Mesendoderm (in vitro differentiated cells): ENCODE results near the gene AFF2. TPM values are rescaled to one million over a fixed set of nuclear protein-coding genes. Genes with fewer than 3 reads are reported as not detected.
A peak's percentile ranks its signal among the peaks of the same experiment; 100 is the strongest.

Experiments
- DNase-seq: peaks from one replicate; pipeline ENCODE4 v3.0.0; 2013
- H2AK5ac ChIP-seq: 2 replicates; pipeline ENCODE4 v1.6.1; 2013; ENCODE audit warnings: low read length, inconsistent platforms
- H2BK120ac ChIP-seq: 2 replicates; pipeline ENCODE4 v1.6.1; 2013; ENCODE audit warnings: low read depth, mild to moderate bottlenecking, low read length, moderate library complexity, mixed read lengths
- H2BK15ac ChIP-seq: replicated peaks from 2 replicates; pipeline ENCODE4 v1.6.1; 2013; ENCODE audit warnings: low read depth, mild to moderate bottlenecking, moderate library complexity
- H2BK5ac ChIP-seq: 2 replicates; pipeline ENCODE4 v1.6.1; 2013; ENCODE audit warnings: low read length, inconsistent platforms
- H3K18ac ChIP-seq: 2 replicates; pipeline ENCODE4 v1.6.1; 2013; ENCODE audit warnings: mild to moderate bottlenecking, low read length, mixed read lengths
- H3K23ac ChIP-seq: one replicate; pipeline ENCODE4 v1.6.1; 2013; ENCODE audit warnings: low read length
- H3K27ac ChIP-seq: 2 replicates; pipeline ENCODE4 v1.5.1; 2013; ENCODE audit warnings: low read depth, mild to moderate bottlenecking, inconsistent platforms, low read length, moderate library complexity
- H3K27me3 ChIP-seq: 2 replicates; pipeline ENCODE4 v1.6.1; 2013; ENCODE audit warnings: low read length, control low read depth, mild to moderate bottlenecking, inconsistent platforms; ENCODE audit not compliant: insufficient read depth, poor library complexity
- H3K36me3 ChIP-seq: 2 replicates; pipeline ENCODE4 v1.6.1; 2013; ENCODE audit warnings: low read length, inconsistent platforms; ENCODE audit not compliant: control insufficient read depth, insufficient read depth
- H3K4ac ChIP-seq: one replicate; pipeline ENCODE4 v1.6.1; 2013; ENCODE audit warnings: low read depth, mild to moderate bottlenecking, low read length, moderate library complexity
- H3K4me1 ChIP-seq: 2 replicates; pipeline ENCODE4 v1.6.1; 2013; ENCODE audit warnings: low read depth, low read length, inconsistent platforms; ENCODE audit not compliant: control insufficient read depth
- H3K4me2 ChIP-seq: 2 replicates; pipeline ENCODE4 v1.6.1; 2013; ENCODE audit warnings: low read length
- H3K4me3 ChIP-seq: 2 replicates; pipeline ENCODE4 v1.5.1; 2013; ENCODE audit warnings: mild to moderate bottlenecking, low read length
- H3K56ac ChIP-seq: one replicate; pipeline ENCODE4 v1.6.1; 2013; ENCODE audit warnings: low read length
- H3K79me1 ChIP-seq: 2 replicates; pipeline ENCODE4 v1.6.1; 2013; ENCODE audit warnings: low read length, inconsistent platforms
- H3K79me2 ChIP-seq: 2 replicates; pipeline ENCODE4 v1.6.1; 2013; ENCODE audit warnings: mild to moderate bottlenecking, low read length; ENCODE audit not compliant: control insufficient read depth, insufficient read depth
- H3K9ac ChIP-seq: 2 replicates; pipeline ENCODE4 v1.6.1; 2013; ENCODE audit warnings: low read length, inconsistent platforms
- H4K5ac ChIP-seq: one replicate; pipeline ENCODE4 v1.6.1; 2013; ENCODE audit warnings: low read length
- H4K8ac ChIP-seq: one replicate; pipeline ENCODE4 v1.6.1; 2013; ENCODE audit warnings: low read depth, mild to moderate bottlenecking, control low read depth, low read length, moderate library complexity
- WGBS: extraction: QIAGEN DNeasy Blood & Tissue Kit; methylation state at CpG from one replicate; pipeline ENCODE4 v1.1.7; 2013; ENCODE audit warnings: low lambda C conversion rate, missing lambda C conversion rate; ENCODE audit not compliant: insufficient coverage; ENCODE audit errors: extremely low coverage; 5-methylcytosine and 5-hydroxymethylcytosine counted together
- polyA plus RNA-seq, 2 experiments: library from polyadenylated mRNA; stranded (reverse); fragments of 200-250 nt; gene quantifications; one replicate each; pipeline ENCODE4 v1.2.3, GENCODE V29; 2013

Gene AFF2
- polyA plus RNA-seq (2013, experiment 1 of 2) = 1.2 TPM
- polyA plus RNA-seq (2013, experiment 2 of 2) = 1.1 TPM

GRCh38 chrX:148500423-148501385, at the start of gene AFF2:
Gene AFF2 (plus strand): TSS chrX:148500617. CDS start chrX:148501098, 481 bp downstream.
- Histone ChIP-seq H4K8ac (no peak within 1 kb of the TSS), H3K79me2 (no peaks in the 10 kb centered on the region), H3K27ac (no peak within 1 kb of the TSS), H3K4ac (no peak within 1 kb of the TSS), H3K36me3 (no peaks in the 10 kb centered on the region), H3K4me1 (no peaks in the 10 kb centered on the region), H2BK120ac (no peak within 1 kb of the TSS), H2BK5ac (no peak within 1 kb of the TSS), H3K18ac (peak within 1 kb of the TSS; percentile 60), H2BK15ac (no peak within 1 kb of the TSS), H3K79me1 (no peaks in the 10 kb centered on the region), H3K56ac (peak within 1 kb of the TSS; percentile 56), H4K5ac (no peak within 1 kb of the TSS), H3K4me3 (no peak within 1 kb of the TSS), H3K4me2 (peak within 1 kb of the TSS; percentile 31), H3K9ac (no peak within 1 kb of the TSS), H3K23ac (no peak within 1 kb of the TSS), H3K27me3 (no peaks in the 10 kb centered on the region), H2AK5ac (no peak within 1 kb of the TSS)
- DNase-seq = peak; percentile 54
- WGBS = no CpG with 5 or more reads among the region's 115 CpGs

DNA sequence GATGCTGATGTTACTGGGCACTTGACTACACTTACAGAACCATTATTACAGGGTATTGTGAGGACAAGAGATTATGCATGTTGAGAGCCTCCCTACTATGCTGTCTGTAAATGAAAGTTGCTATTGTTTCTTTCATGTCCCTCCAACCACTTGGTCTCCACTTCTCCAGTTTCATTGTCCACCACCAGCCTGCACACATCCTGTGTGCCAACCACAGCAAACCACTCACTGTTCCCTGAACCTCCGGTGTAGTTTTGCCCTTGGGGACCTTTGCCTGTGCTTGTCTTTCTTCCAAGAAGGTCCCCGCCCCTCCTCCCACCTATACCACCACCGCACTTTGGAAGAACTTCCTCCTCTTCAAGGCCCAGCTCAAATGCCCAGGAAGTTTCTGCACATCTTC, 43.1 kb upstream of the AFF2 start:
- H2BK120ac ChIP-seq = no peak overlapping the region

GRCh38 chrX:148459343-148459742, 41.1 kb upstream of the AFF2 start:
- Histone ChIP-seq H3K4ac (no peak overlapping the region), H3K23ac (no peak overlapping the region), H3K9ac (no peak overlapping the region), H3K27me3 (no peaks in the 10 kb centered on the region), H2AK5ac (no peak overlapping the region), H3K79me1 (no peaks in the 10 kb centered on the region), H3K4me3 (no peak overlapping the region), H2BK5ac (no peak overlapping the region), H3K4me2 (no peak overlapping the region), H3K56ac (no peak overlapping the region), H3K18ac (no peak overlapping the region), H2BK120ac (no peak overlapping the region), H2BK15ac (no peak overlapping the region), H4K8ac (no peak overlapping the region), H3K36me3 (no peaks in the 10 kb centered on the region), H3K27ac (no peak overlapping the region), H4K5ac (no peak overlapping the region), H3K79me2 (no peaks in the 10 kb centered on the region), H3K4me1 (no peaks in the 10 kb centered on the region)
- no peak for DNase-seq
- no CpG with 5 or more reads among the region's 4 CpGs for WGBS

More for the DNA sequence above, 43.1 kb upstream of the AFF2 start:
- Histone ChIP-seq H3K9ac (no peak overlapping the region), H3K18ac (no peak overlapping the region), H3K27me3 (no peaks in the 10 kb centered on the region), H2BK15ac (no peak overlapping the region), H3K4me1 (no peaks in the 10 kb centered on the region), H2AK5ac (no peak overlapping the region), H3K36me3 (no peaks in the 10 kb centered on the region), H3K79me1 (no peaks in the 10 kb centered on the region), H3K23ac (no peak overlapping the region), H3K4ac (no peak overlapping the region), H4K8ac (no peak overlapping the region), H3K79me2 (no peaks in the 10 kb centered on the region), H3K27ac (no peak overlapping the region), H3K4me2 (no peak overlapping the region), H3K4me3 (no peak overlapping the region), H2BK5ac (no peak overlapping the region), H3K56ac (no peak overlapping the region), H4K5ac (no peak overlapping the region)
- no peak for DNase-seq
- no CpG with 5 or more reads among the region's 3 CpGs for WGBS

DNA sequence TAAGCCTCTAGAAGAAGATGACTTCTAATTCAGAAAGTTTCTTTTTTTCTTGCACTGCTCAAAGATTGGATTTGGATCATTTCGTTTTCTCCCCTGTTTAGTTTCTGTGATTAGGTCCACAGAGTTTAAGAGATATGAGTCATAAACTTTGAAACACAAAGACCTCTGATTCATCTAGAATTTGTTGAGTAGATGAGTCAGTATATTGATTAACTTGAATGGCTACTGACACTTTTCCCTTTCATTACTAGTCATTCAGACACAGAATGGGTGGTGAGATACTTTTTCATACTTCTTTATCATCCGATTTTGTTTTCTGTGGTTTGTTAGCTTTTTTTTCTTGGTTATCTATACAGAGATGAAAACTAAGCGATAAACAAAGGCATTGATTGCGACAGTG, 34.1 kb upstream of the AFF2 start:
- Histone ChIP-seq H3K56ac (no peak overlapping the region), H3K18ac (no peak overlapping the region), H3K4ac (no peak overlapping the region), H3K4me1 (no peaks in the 10 kb centered on the region), H3K36me3 (no peaks in the 10 kb centered on the region), H3K9ac (no peak overlapping the region), H3K4me3 (no peak overlapping the region), H2AK5ac (no peak overlapping the region), H4K8ac (no peak overlapping the region), H3K27ac (no peak overlapping the region), H3K4me2 (no peak overlapping the region), H4K5ac (no peak overlapping the region), H2BK5ac (no peak overlapping the region), H2BK120ac (no peak overlapping the region), H2BK15ac (no peak overlapping the region), H3K79me1 (no peaks in the 10 kb centered on the region), H3K23ac (no peak overlapping the region), H3K27me3 (no peaks in the 10 kb centered on the region), H3K79me2 (no peaks in the 10 kb centered on the region)
- no peak for DNase-seq
- WGBS = no CpG with 5 or more reads among the region's 4 CpGs

GRCh38 chrX:148470324-148470723, 30.1 kb upstream of the AFF2 start:
- no peak overlapping the region for H3K18ac ChIP-seq
- no peaks in the 10 kb centered on the region for H3K27me3 ChIP-seq
- no peak overlapping the region for H2BK120ac ChIP-seq
- no peak overlapping the region for H2BK15ac ChIP-seq
- no peak overlapping the region for H3K9ac ChIP-seq
- no peaks in the 10 kb centered on the region for H3K4me1 ChIP-seq
- H3K4ac ChIP-seq = no peak overlapping the region
- no peak overlapping the region for H3K27ac ChIP-seq
- DNase-seq = no peak
- H3K79me2 ChIP-seq = no peaks in the 10 kb centered on the region
- no peaks in the 10 kb centered on the region for H3K79me1 ChIP-seq
- H3K4me3 ChIP-seq = no peak overlapping the region
- no peak overlapping the region for H2BK5ac ChIP-seq
- H3K23ac ChIP-seq = no peak overlapping the region
- H2AK5ac ChIP-seq = no peak overlapping the region
- H3K4me2 ChIP-seq = no peak overlapping the region
- no peak overlapping the region for H3K56ac ChIP-seq
- no CpG with 5 or more reads among the region's 2 CpGs for WGBS
- no peak overlapping the region for H4K5ac ChIP-seq
- no peaks in the 10 kb centered on the region for H3K36me3 ChIP-seq
- H4K8ac ChIP-seq = no peak overlapping the region
